ENCODE results near the gene IQCK.

- no peak for TF ChIP-seq CTCF (IDR thresholded peaks at IDR 0.05; ENCODE audit: low read depth, low read length, poor library complexity, severe bottlenecking)
- no peak for TF ChIP-seq EZH2phosphoT487 (IDR thresholded peaks at IDR 0.05; ENCODE audit: borderline replicate concordance, low read length)
Measured at GRCh38 chr16:19812986-19813385, 94.9 kb downstream of the IQCK start.

All from DOHH2 (cell line).